Measurements from ENCODE around the gene IRF5.
"Not testable (repeated sequence)": the region's sequence is repeated elsewhere in the genome, so short reads cannot be mapped to it uniquely, and the experiment has no call there.

GRCh38 chr7:128994560-128994959, 56.8 kb downstream of the IRF5 start:
- not testable (repeated sequence) for TF ChIP-seq CTCF (IDR thresholded peaks at IDR 0.05 in 2 of 3, conservative IDR thresholded peaks at IDR 0.05 in 1 of 3; ENCODE audit: borderline replicate concordance in 1 of 3, insufficient read depth in 1 of 3, low read depth in 2 of 3, low read length in 2 of 3); POLR2AphosphoS5 (IDR thresholded peaks at IDR 0.05; ENCODE audit: low read depth, low read length); ZBTB33 (IDR thresholded peaks at IDR 0.05; ENCODE audit: extremely low read depth, insufficient replicate concordance, low read length); EZH2 (IDR thresholded peaks at IDR 0.05); POLR2A (IDR thresholded peaks at IDR 0.05; ENCODE audit: borderline replicate concordance, extremely low read depth, insufficient read depth, insufficient read length); FOSL1 (IDR thresholded peaks at IDR 0.05; ENCODE audit: low read depth); JUND (IDR thresholded peaks at IDR 0.05); YY1 (IDR thresholded peaks at IDR 0.05; ENCODE audit: extremely low read depth, insufficient replicate concordance, low read depth, low read length); RAD21 (IDR thresholded peaks at IDR 0.05; ENCODE audit: low read depth); EZH2phosphoT487 (IDR thresholded peaks at IDR 0.05; ENCODE audit: borderline replicate concordance); SIN3A (IDR thresholded peaks at IDR 0.05; ENCODE audit: low read depth)
- TF ChIP-seq, protein P1, sequence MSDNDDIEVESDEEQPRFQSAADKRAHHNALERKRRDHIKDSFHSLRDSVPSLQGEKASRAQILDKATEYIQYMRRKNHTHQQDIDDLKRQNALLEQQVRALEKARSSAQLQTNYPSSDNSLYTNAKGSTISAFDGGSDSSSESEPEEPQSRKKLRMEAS (IDR thresholded peaks at IDR 0.05) = not testable (repeated sequence)

Data from HCT116 (cell line).